ENCODE data around the gene SYNM. TPM values are rescaled to one million over a fixed set of nuclear protein-coding genes. Genes with fewer than 3 reads are reported as not detected.

SYNM gene
- total and polyA plus RNA-seq, 2 donors (not counting 1 experiment from before 2014, with no cell fraction given) = 0.04 to 0.27 TPM

DNA sequence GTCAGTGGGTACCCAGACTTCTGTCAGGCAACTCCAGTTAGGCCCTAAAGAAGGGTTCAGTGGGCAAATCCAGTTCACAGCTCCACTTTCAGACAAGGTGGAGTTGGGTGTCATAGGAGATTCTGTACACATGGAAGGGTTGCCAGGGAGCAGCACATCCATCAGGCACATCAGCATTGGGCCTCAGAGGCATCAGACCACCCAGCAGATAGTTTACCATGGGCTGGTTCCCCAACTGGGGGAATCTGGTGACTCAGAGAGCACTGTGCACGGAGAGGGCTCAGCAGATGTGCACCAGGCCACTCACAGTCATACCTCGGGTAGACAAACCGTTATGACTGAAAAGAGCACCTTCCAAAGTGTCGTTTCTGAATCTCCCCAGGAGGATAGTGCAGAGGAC lies 27.2 kb downstream of the SYNM start:
- Histone ChIP-seq H3K4me2 (replicated peaks; ENCODE audit: low read depth, low read length, poor library complexity, severe bottlenecking) (no peak overlapping the region), H3K9ac (ENCODE audit: low read length) (no peak overlapping the region), H3K27me3 (replicated peaks in 1 of 4; ENCODE audit: control extremely low read depth in 1 of 4, control insufficient read depth in 3 of 4, insufficient read depth in 4 of 4, low read length in 3 of 4) (no peaks in the 10 kb centered on the region), H4K20me1 (ENCODE audit: control insufficient read depth, insufficient read depth, low read length, poor library complexity, severe bottlenecking) (no peaks in the 10 kb centered on the region), H3K27ac (ENCODE audit: low read length in 2 of 2) (no peak overlapping the region), H3K79me2 (ENCODE audit: control insufficient read depth, insufficient read depth, low read length) (no peaks in the 10 kb centered on the region), H3K4me1 (ENCODE audit: control insufficient read depth in 2 of 2, insufficient read depth in 2 of 2, low read length in 2 of 2) (no peaks in the 10 kb centered on the region), H3K9me3 (ENCODE audit: control extremely low read depth in 1 of 3, control insufficient read depth in 2 of 3, insufficient read depth in 1 of 3, low read length in 2 of 3) (no peaks in the 10 kb centered on the region), H3K4me3 (ENCODE audit: control extremely low read depth in 1 of 5, extremely low read depth in 1 of 5, insufficient read depth in 1 of 5, low read depth in 2 of 5, low read length in 4 of 5) (no peak overlapping the region), H3K36me3 (replicated peaks in 1 of 2; ENCODE audit: control extremely low read depth in 1 of 2, control insufficient read depth in 1 of 2, extremely low read depth in 1 of 2, insufficient read depth in 2 of 2, low read length in 1 of 2) (no peaks in the 10 kb centered on the region), H2AFZ (ENCODE audit: insufficient read depth, low read depth, low read length, poor library complexity, severe bottlenecking) (no peak overlapping the region)
- peaks cover 5% of the 10 kb centered on the region for H3K4me1 Mint-ChIP-seq
- H3K4me3 Mint-ChIP-seq = no peak overlapping the region
- no peak overlapping the region for H3K27ac Mint-ChIP-seq
- ChIA-PET POLR2A (no interaction called here), CTCF (no interaction called here)
- TF ChIP-seq EZH2 (IDR thresholded peaks at IDR 0.05; ENCODE audit: borderline replicate concordance, insufficient read depth, low read depth, low read length, poor library complexity, severe bottlenecking) = no peak
- TF ChIP-seq, protein P1, sequence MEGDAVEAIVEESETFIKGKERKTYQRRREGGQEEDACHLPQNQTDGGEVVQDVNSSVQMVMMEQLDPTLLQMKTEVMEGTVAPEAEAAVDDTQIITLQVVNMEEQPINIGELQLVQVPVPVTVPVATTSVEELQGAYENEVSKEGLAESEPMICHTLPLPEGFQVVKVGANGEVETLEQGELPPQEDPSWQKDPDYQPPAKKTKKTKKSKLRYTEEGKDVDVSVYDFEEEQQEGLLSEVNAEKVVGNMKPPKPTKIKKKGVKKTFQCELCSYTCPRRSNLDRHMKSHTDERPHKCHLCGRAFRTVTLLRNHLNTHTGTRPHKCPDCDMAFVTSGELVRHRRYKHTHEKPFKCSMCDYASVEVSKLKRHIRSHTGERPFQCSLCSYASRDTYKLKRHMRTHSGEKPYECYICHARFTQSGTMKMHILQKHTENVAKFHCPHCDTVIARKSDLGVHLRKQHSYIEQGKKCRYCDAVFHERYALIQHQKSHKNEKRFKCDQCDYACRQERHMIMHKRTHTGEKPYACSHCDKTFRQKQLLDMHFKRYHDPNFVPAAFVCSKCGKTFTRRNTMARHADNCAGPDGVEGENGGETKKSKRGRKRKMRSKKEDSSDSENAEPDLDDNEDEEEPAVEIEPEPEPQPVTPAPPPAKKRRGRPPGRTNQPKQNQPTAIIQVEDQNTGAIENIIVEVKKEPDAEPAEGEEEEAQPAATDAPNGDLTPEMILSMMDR (IDR thresholded peaks at IDR 0.05) = no peak
- intact Hi-C loops (cut with micrococcal nuclease) = no loop called here
- H3K9me3 Mint-ChIP-seq (ENCODE audit: insufficient read depth) = no peaks in the 10 kb centered on the region
- WGBS (ENCODE audit: insufficient coverage) = 70% methylated on average over 4 of the region's 4 CpGs
- no peak for DNase-seq
- H3K27me3 Mint-ChIP-seq = peaks cover 4% of the 10 kb centered on the region
- no peak for ATAC-seq (ENCODE audit: low read depth)

DNA sequence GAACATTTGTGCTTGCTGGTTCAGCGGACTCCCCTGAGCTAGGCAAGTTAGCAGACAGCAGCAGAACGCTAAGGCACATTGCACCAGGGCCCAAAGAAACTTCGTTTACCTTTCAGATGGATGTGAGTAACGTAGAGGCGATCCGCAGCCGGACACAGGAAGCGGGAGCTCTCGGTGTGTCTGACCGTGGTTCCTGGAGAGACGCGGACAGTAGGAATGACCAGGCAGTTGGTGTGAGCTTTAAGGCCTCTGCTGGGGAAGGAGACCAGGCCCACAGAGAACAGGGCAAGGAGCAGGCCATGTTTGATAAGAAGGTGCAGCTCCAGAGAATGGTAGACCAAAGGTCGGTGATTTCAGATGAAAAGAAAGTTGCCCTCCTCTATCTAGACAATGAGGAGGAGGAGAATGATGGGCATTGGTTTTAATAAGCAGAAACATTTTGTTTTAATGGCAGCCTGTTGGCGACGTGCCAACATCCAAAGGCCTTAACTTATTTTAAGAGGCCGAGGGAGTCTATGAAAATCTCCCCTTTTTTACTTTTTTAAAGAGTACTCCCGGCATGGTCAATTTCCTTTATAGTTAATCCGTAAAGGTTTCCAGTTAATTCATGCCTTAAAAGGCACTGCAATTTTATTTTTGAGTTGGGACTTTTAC lies 27.9 kb downstream of the SYNM start:
- ATAC-seq (ENCODE audit: low read depth) (no peak), DNase-seq (no peak)
- peaks cover 4% of the 10 kb centered on the region for H3K27me3 Mint-ChIP-seq
- intact Hi-C loops (cut with micrococcal nuclease) = no loop called here
- H3K4me1 Mint-ChIP-seq = peaks cover 5% of the 10 kb centered on the region
- no peaks in the 10 kb centered on the region for H3K27me3 ChIP-seq (replicated peaks in 1 of 4; ENCODE audit: control extremely low read depth in 1 of 4, control insufficient read depth in 3 of 4, insufficient read depth in 4 of 4, low read length in 3 of 4)
- no peak overlapping the region for H3K27ac ChIP-seq (ENCODE audit: low read length in 2 of 2)
- no peaks in the 10 kb centered on the region for H3K9me3 Mint-ChIP-seq (ENCODE audit: insufficient read depth)
- ChIA-PET CTCF (no interaction called here), POLR2A (no interaction called here)
- TF ChIP-seq, protein P1 (IDR thresholded peaks at IDR 0.05) = no peak
- TF ChIP-seq EZH2 (IDR thresholded peaks at IDR 0.05; ENCODE audit: borderline replicate concordance, insufficient read depth, low read depth, low read length, poor library complexity, severe bottlenecking) = no peak
- H3K4me1 ChIP-seq (ENCODE audit: control insufficient read depth in 2 of 2, insufficient read depth in 2 of 2, low read length in 2 of 2) = no peaks in the 10 kb centered on the region
- H2AFZ ChIP-seq (ENCODE audit: insufficient read depth, low read depth, low read length, poor library complexity, severe bottlenecking) = no peak overlapping the region
- H3K9me3 ChIP-seq (ENCODE audit: control extremely low read depth in 1 of 3, control insufficient read depth in 2 of 3, insufficient read depth in 1 of 3, low read length in 2 of 3) = no peaks in the 10 kb centered on the region
- no peak overlapping the region for H3K4me3 Mint-ChIP-seq
- 94% methylated on average over 13 of the region's 18 CpGs for WGBS (ENCODE audit: insufficient coverage)
- no peak overlapping the region for H3K27ac Mint-ChIP-seq
- no peaks in the 10 kb centered on the region for H3K79me2 ChIP-seq (ENCODE audit: control insufficient read depth, insufficient read depth, low read length)
- no peak overlapping the region for H3K9ac ChIP-seq (ENCODE audit: low read length)
- no peak overlapping the region for H3K4me3 ChIP-seq (ENCODE audit: control extremely low read depth in 1 of 5, extremely low read depth in 1 of 5, insufficient read depth in 1 of 5, low read depth in 2 of 5, low read length in 4 of 5)
- H3K4me2 ChIP-seq (replicated peaks; ENCODE audit: low read depth, low read length, poor library complexity, severe bottlenecking) = no peak overlapping the region
- H3K36me3 ChIP-seq (replicated peaks in 1 of 2; ENCODE audit: control extremely low read depth in 1 of 2, control insufficient read depth in 1 of 2, extremely low read depth in 1 of 2, insufficient read depth in 2 of 2, low read length in 1 of 2) = no peaks in the 10 kb centered on the region
- H4K20me1 ChIP-seq (ENCODE audit: control insufficient read depth, insufficient read depth, low read length, poor library complexity, severe bottlenecking) = no peaks in the 10 kb centered on the region
